ENCODE measurements around the gene MRPS2.
"Not testable (repeated sequence)": the region's sequence is repeated elsewhere in the genome, so short reads cannot be mapped to it uniquely, and the experiment has no call there.

MRPS2 gene

GRCh38 chr9:135500525-135501260 is at the start of gene MRPS2:
MRPS2 (plus strand) TSS chr9:135500682; CDS start chr9:135500711, 29 bp downstream.
- peak; percentile 52 to 54 for DNase-seq (ENCODE audit: low read depth in 2 of 2)

- DNase-seq (ENCODE audit: low read depth in 2 of 2): no peak
Observed at GRCh38 chr9:135450956-135451355, 49.5 kb upstream of the MRPS2 start.

GRCh38 chr9:135451909-135452308 is 48.6 kb upstream of the MRPS2 start:
- DNase-seq (ENCODE audit: low read depth in 2 of 2): not testable (repeated sequence)

GRCh38 chr9:135454737-135455136 is 45.7 kb upstream of the MRPS2 start:
- no peak for DNase-seq (ENCODE audit: low read depth in 2 of 2)

GRCh38 chr9:135455401-135456030 is 45.0 kb upstream of the MRPS2 start:
- DNase-seq (ENCODE audit: low read depth in 2 of 2): no peak

GRCh38 chr9:135456436-135457104 is 43.9 kb upstream of the MRPS2 start:
- no peak for DNase-seq (ENCODE audit: low read depth in 2 of 2)

GRCh38 chr9:135458478-135458877 is 42.0 kb upstream of the MRPS2 start:
- not testable (repeated sequence) for DNase-seq (ENCODE audit: low read depth in 2 of 2)

- no peak for DNase-seq (ENCODE audit: low read depth in 2 of 2)
Observed at GRCh38 chr9:135461936-135462335, 38.5 kb upstream of the MRPS2 start.

- DNase-seq (ENCODE audit: low read depth in 2 of 2): no peak
Observed at GRCh38 chr9:135463140-135463539, 37.3 kb upstream of the MRPS2 start.

- no peak for DNase-seq (ENCODE audit: low read depth in 2 of 2)
Observed at GRCh38 chr9:135464181-135464580, 36.3 kb upstream of the MRPS2 start.

GRCh38 chr9:135468854-135469521 is 31.5 kb upstream of the MRPS2 start:
- peak in 1 of 2 experiments; percentile 15 for DNase-seq (ENCODE audit: low read depth in 2 of 2)

- DNase-seq (ENCODE audit: low read depth in 2 of 2): no peak
Observed at GRCh38 chr9:135471791-135472640, 28.5 kb upstream of the MRPS2 start.

- DNase-seq (ENCODE audit: low read depth in 2 of 2): no peak
Observed at GRCh38 chr9:135473972-135474543, 26.4 kb upstream of the MRPS2 start.

GRCh38 chr9:135474915-135475314 is 25.6 kb upstream of the MRPS2 start:
- DNase-seq (ENCODE audit: low read depth in 2 of 2): no peak

- DNase-seq (ENCODE audit: low read depth in 2 of 2): no peak
Observed at GRCh38 chr9:135476561-135477355, 23.7 kb upstream of the MRPS2 start.

GRCh38 chr9:135478191-135478590 is 22.3 kb upstream of the MRPS2 start:
- no peak for DNase-seq (ENCODE audit: low read depth in 2 of 2)

GRCh38 chr9:135478829-135479468 is 21.5 kb upstream of the MRPS2 start:
- no peak for DNase-seq (ENCODE audit: low read depth in 2 of 2)

- no peak for DNase-seq (ENCODE audit: low read depth in 2 of 2)
Observed at GRCh38 chr9:135479469-135480052, 20.9 kb upstream of the MRPS2 start, which contains the start of gene PPP1R26. PPP1R26 (plus strand) TSS chr9:135479782; CDS start chr9:135484511, 4,729 bp downstream.

All from fibroblast of skin of left biceps (primary cell).